Cardiac fibroblast (primary cell): ENCODE results near the gene UBAP1.
A peak's percentile ranks its signal among the peaks of the same experiment; 100 is the strongest.
"Not testable (repeated sequence)": the region's sequence is repeated elsewhere in the genome, so short reads cannot be mapped to it uniquely, and the experiment has no call there.

Experiments used
- DNase-seq, 2 donors: peaks; one replicate each; pipeline versions ENCODE4 v3.0.0 to v3.0.0-alpha.2; 2010; ENCODE audit warnings: low read depth in 2 of 2
- H3K4me3 ChIP-seq, 2 donors: replicated peaks in 1 of 2; 1 replicate in 1 of 2; 2 replicates in 1 of 2; pipeline ENCODE4 v1.5.1; 2011; ENCODE audit warnings: low read depth in 2 of 2, low read length in 2 of 2, mild to moderate bottlenecking in 2 of 2, moderate library complexity in 1 of 2
- CTCF ChIP-seq: IDR thresholded peaks from one replicate; pipeline ENCODE4 v1.5.1; 2011; ENCODE audit warnings: low read depth, mild to moderate bottlenecking, low read length, inconsistent platforms

The UBAP1 gene

GRCh38 chr9:34178436-34179212, at the start of gene UBAP1:
TSS of gene UBAP1 (plus strand) at chr9:34179043. CDS start at chr9:34220915, 41,872 bp downstream.
- H3K4me3 ChIP-seq, result peak within 1 kb of the TSS; percentile 64 to 87
- peak; percentile 98 for DNase-seq
- TF ChIP-seq CTCF, result no peak

- no peak for DNase-seq
- no peak overlapping the region for H3K4me3 ChIP-seq
- no peak for TF ChIP-seq CTCF
Observed at GRCh38 chr9:34131571-34131970, 47.3 kb upstream of the UBAP1 start.

DNA sequence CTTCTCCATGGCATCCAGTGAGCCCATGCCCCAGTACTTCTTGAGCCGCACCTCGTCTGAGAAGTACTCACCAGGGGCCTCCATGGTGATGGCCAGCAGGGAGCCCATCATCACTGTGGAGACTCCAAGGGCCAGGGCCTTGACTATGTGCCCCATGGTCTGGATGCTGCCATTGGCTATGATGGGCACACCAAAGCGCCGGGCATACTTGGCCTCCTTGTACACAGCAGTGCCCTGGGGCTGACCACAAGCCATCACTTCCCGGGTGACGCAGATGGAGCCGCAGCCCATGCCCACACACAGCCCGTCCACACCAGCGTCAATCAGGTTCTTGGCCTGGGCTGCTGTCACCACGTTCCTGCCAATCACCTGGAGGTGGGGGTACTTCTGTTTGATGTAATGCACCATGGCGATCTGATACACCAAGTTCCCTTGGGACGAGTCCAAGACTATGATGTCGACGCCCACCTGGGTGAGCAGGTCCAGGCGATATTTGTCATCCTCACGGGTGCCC, 45.4 kb upstream of the UBAP1 start:
- DNase-seq, result no peak
- TF ChIP-seq CTCF, result no peak

GRCh38 chr9:34134521-34134920, 44.3 kb upstream of the UBAP1 start:
- TF ChIP-seq CTCF, result no peak
- DNase-seq, result no peak
- no peak overlapping the region for H3K4me3 ChIP-seq

More for the DNA sequence above, 45.4 kb upstream of the UBAP1 start:
- H3K4me3 ChIP-seq, result no peak overlapping the region

DNA sequence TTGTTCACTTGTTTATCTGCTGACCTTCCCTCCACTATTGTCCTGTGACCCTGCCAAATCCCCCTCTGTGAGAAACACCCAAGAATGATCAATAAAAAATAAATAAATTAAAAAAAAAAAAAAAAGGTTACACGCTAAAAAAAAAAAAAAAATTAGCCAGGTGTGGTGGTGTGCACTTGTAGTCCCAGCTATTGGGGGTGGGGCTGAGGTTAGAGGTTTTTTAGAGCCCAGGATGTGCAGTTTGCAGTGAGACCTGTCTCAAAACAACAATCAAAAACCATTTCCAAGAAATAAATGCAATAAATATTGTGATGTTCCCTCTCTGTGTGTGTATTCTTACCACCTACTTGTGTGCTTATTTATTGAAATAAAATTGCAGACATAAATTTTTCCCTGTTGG, 40.2 kb upstream of the UBAP1 start:
- not testable (repeated sequence) for DNase-seq, H3K4me3 ChIP-seq

DNA sequence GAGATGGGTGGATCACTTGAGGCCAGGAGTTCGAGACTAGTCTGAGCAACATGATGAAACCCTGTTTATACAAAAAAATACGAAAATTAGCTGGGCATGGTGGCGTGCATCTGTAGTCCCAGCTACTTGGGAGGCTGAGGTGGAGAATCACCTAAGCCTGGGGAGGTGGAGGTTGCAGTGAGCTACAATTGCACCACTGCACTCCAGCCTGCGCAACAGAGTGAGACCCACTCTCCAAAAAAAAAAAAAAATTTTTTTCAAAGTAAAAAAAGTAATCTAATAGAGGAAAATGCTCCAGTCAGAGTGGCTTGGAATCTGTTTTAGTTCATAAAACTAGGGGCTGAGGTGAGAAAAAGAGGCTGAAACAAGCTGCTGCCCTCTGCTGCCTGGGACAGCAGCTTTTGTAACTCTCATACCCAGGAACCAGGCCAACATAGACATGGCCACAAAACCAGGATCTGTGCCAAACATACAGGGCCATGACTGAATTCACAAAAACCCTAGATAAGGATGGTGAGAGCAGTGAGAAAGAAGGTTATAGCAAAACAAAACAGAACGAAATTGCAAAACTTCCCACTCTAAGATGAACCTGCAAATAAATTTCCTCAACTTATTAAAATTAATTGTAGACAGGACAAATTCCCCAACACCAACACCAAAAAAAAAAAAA, 39.2 kb upstream of the UBAP1 start:
- peak; percentile 93 to 98 for DNase-seq
- no peak overlapping the region for H3K4me3 ChIP-seq
- TF ChIP-seq CTCF, result peak; percentile 42

- DNase-seq, result peak in 1 of 2 donors; percentile 8
- TF ChIP-seq CTCF, result no peak
- H3K4me3 ChIP-seq, result no peak overlapping the region
Observed at GRCh38 chr9:34140853-34141252, 38.0 kb upstream of the UBAP1 start.
